ENCODE results near the gene ZCCHC7.

DNA sequence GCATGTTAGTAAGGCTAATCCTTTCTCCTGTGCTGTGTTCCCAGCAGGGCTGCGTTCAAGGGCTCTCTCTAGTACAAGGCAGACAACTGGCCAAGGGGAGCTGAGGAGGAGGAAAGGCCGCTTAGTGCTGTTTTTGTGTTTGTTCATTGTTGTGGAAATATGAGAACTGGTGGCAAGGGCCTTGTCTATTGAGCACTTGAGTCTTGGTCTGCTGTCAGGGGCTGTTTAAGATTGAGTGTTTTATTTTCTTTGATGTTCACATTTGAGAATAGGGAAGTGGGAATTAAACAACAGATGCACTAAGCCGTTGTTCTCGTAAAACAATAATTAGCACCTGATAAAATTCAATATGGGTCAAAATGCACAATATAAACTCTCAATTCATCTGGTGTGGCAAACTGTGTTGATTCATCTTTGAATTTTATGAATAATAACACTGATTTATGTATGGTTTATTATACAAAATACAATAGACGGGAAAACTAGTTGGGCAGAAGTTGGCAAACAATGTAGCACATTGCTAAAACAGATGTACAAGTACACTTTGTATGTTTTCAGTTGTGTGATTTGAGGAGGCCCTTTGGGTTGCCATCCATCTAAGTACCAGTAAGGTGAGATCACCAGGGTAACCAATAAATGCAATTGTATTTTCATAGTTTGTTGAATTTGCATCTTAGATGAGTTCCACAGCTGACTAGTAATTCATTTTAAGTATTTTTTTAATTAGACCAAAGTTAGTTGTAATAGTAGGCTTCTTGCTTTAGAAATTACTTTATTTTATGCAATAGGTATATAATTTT lies 204.5 kb downstream of the ZCCHC7 start:
- TF ChIP-seq POLR2A (IDR thresholded peaks at IDR 0.05; ENCODE audit: low read depth) = no peak
- TF ChIP-seq, protein P1, sequence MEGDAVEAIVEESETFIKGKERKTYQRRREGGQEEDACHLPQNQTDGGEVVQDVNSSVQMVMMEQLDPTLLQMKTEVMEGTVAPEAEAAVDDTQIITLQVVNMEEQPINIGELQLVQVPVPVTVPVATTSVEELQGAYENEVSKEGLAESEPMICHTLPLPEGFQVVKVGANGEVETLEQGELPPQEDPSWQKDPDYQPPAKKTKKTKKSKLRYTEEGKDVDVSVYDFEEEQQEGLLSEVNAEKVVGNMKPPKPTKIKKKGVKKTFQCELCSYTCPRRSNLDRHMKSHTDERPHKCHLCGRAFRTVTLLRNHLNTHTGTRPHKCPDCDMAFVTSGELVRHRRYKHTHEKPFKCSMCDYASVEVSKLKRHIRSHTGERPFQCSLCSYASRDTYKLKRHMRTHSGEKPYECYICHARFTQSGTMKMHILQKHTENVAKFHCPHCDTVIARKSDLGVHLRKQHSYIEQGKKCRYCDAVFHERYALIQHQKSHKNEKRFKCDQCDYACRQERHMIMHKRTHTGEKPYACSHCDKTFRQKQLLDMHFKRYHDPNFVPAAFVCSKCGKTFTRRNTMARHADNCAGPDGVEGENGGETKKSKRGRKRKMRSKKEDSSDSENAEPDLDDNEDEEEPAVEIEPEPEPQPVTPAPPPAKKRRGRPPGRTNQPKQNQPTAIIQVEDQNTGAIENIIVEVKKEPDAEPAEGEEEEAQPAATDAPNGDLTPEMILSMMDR (IDR thresholded peaks at IDR 0.05) = no peak
- no peak for TF ChIP-seq POLR2AphosphoS5 (IDR thresholded peaks at IDR 0.05)
- no peak for TF ChIP-seq EP300 (IDR thresholded peaks at IDR 0.05)
